Glutamatergic neuron (in vitro differentiated cells): ENCODE data around the gene UGT2A3. TPM values are rescaled to one million over a fixed set of nuclear protein-coding genes. Genes with fewer than 3 reads are reported as not detected.
A peak's percentile ranks its signal among the peaks of the same experiment; 100 is the strongest.

Experiments
- DNase-seq: peaks from one replicate; pipeline ENCODE4 v3.0.0; 2022
- H3K27ac Mint-ChIP-seq: one replicate; pipeline ENCODE4 v1.8.0; 2020; ENCODE audit warnings: mild to moderate bottlenecking, mixed read lengths, inconsistent platforms; ENCODE audit not compliant: unreplicated experiment
- H3K27me3 Mint-ChIP-seq: one replicate; pipeline ENCODE4 v1.8.0; 2020; ENCODE audit warnings: mild to moderate bottlenecking, moderate library complexity, mixed read lengths, inconsistent platforms; ENCODE audit not compliant: unreplicated experiment
- H3K36me3 Mint-ChIP-seq: one replicate; pipeline ENCODE4 v1.8.0; 2020; ENCODE audit warnings: mild to moderate bottlenecking, mixed read lengths, inconsistent platforms; ENCODE audit not compliant: unreplicated experiment
- H3K4me1 Mint-ChIP-seq: one replicate; pipeline ENCODE4 v1.8.0; 2020; ENCODE audit warnings: mild to moderate bottlenecking, low read depth, mixed read lengths, inconsistent platforms; ENCODE audit not compliant: unreplicated experiment
- H3K4me3 Mint-ChIP-seq: one replicate; pipeline ENCODE4 v1.8.0; 2020; ENCODE audit warnings: mild to moderate bottlenecking, mixed read lengths, inconsistent platforms; ENCODE audit not compliant: unreplicated experiment
- H3K9me3 Mint-ChIP-seq: one replicate; pipeline ENCODE4 v1.8.0; 2020; ENCODE audit warnings: mild to moderate bottlenecking, moderate library complexity, mixed read lengths, inconsistent platforms; ENCODE audit not compliant: unreplicated experiment
- CTCF ChIP-seq: fragments of 200-600 bp; sonication (generic); IDR thresholded peaks from one replicate; pipeline ENCODE4 v1.5.0; 2021; ENCODE audit not compliant: partially characterized antibody, unreplicated experiment
- total RNA-seq: library from RNA; stranded (reverse); fragmentation: NEBNext Ultra II Directional; extraction: Animal tissue kit (Norgen Biotek cat#: 25700); gene quantifications from one replicate; pipeline ENCODE4 v1.2.1, GENCODE V29; 2021; ENCODE audit not compliant: unreplicated experiment

Gene UGT2A3
- total RNA-seq, 1 donor from 2014 or later: not detected

- peaks cover 5% of the 10 kb centered on the region for H3K4me1 Mint-ChIP-seq
- no peak overlapping the region for H3K4me3 Mint-ChIP-seq
- no peaks in the 10 kb centered on the region for H3K9me3 Mint-ChIP-seq
- H3K27me3 Mint-ChIP-seq: peaks cover 2% of the 10 kb centered on the region
- no peaks in the 10 kb centered on the region for H3K36me3 Mint-ChIP-seq
- no peak for DNase-seq
- H3K27ac Mint-ChIP-seq: no peak overlapping the region
- TF ChIP-seq CTCF: no peak
Observed at GRCh38 chr4:68906780-68907137, 44.8 kb downstream of the UGT2A3 start.

GRCh38 chr4:68905939-68906779, 45.4 kb downstream of the UGT2A3 start:
- peaks cover 2% of the 10 kb centered on the region for H3K27me3 Mint-ChIP-seq
- no peak overlapping the region for H3K27ac Mint-ChIP-seq
- no peak for TF ChIP-seq CTCF
- H3K36me3 Mint-ChIP-seq: no peaks in the 10 kb centered on the region
- H3K9me3 Mint-ChIP-seq: no peaks in the 10 kb centered on the region
- peak overlapping the region; percentile 28 for H3K4me3 Mint-ChIP-seq
- H3K4me1 Mint-ChIP-seq: peaks cover 5% of the 10 kb centered on the region
- no peak for DNase-seq

- Mint-ChIP-seq H3K27ac (no peak overlapping the region), H3K4me3 (no peak overlapping the region)
Observed at GRCh38 chr4:68905598-68905938, 46.0 kb downstream of the UGT2A3 start.

GRCh38 chr4:68904786-68905185, 46.8 kb downstream of the UGT2A3 start:
- no peak for TF ChIP-seq CTCF
- H3K9me3 Mint-ChIP-seq: no peaks in the 10 kb centered on the region
- peaks cover 5% of the 10 kb centered on the region for H3K4me1 Mint-ChIP-seq
- no peaks in the 10 kb centered on the region for H3K36me3 Mint-ChIP-seq
- H3K27me3 Mint-ChIP-seq: peaks cover 3% of the 10 kb centered on the region
- DNase-seq: no peak
- H3K4me3 Mint-ChIP-seq: no peak overlapping the region
- no peak overlapping the region for H3K27ac Mint-ChIP-seq

More at GRCh38 chr4:68905598-68905938, 46.0 kb downstream of the UGT2A3 start:
- no peak for TF ChIP-seq CTCF
- H3K4me1 Mint-ChIP-seq: peaks cover 5% of the 10 kb centered on the region
- H3K27me3 Mint-ChIP-seq: peaks cover 2% of the 10 kb centered on the region
- DNase-seq: no peak
- H3K36me3 Mint-ChIP-seq: no peaks in the 10 kb centered on the region
- no peaks in the 10 kb centered on the region for H3K9me3 Mint-ChIP-seq

GRCh38 chr4:68896749-68897148, 54.9 kb downstream of the UGT2A3 start:
- Mint-ChIP-seq H3K27me3 (peaks cover 2% of the 10 kb centered on the region), H3K27ac (no peak overlapping the region), H3K4me3 (no peak overlapping the region), H3K4me1 (no peaks in the 10 kb centered on the region), H3K9me3 (no peaks in the 10 kb centered on the region), H3K36me3 (no peaks in the 10 kb centered on the region)
- no peak for DNase-seq
- no peak for TF ChIP-seq CTCF
